HEK293T (cell line): ENCODE measurements around the gene JMJD6.

ENCODE experiments used
- ARNT ChIP-seq: fragments of 450-650 bp; IDR thresholded peaks from 2 replicates; pipeline ENCODE4 v1.6.1; 2017; ENCODE audit warnings: mild to moderate bottlenecking
- BHLHE40 ChIP-seq: fragments of 450-650 bp; IDR thresholded peaks from 2 replicates; pipeline ENCODE4 v1.6.1; 2016; ENCODE audit warnings: mild to moderate bottlenecking, moderate library complexity, borderline replicate concordance
- CTBP1 ChIP-seq: fragments of 450-650 bp; IDR thresholded peaks from 2 replicates; pipeline ENCODE4 v1.6.1; 2016; ENCODE audit warnings: borderline replicate concordance
- FOXK2 ChIP-seq: fragments of 450-650 bp; IDR thresholded peaks from 2 replicates; pipeline ENCODE4 v1.6.1; 2016; ENCODE audit warnings: mild to moderate bottlenecking
- HDGF ChIP-seq: fragments of 450-650 bp; IDR thresholded peaks from 2 replicates; pipeline ENCODE4 v1.6.1; 2017; ENCODE audit warnings: antibody characterized with exemption, borderline replicate concordance
- L3MBTL2 ChIP-seq: fragments of 450-650 bp; conservative IDR thresholded peaks from 2 replicates; pipeline ENCODE4 v1.6.1; 2016; ENCODE audit warnings: mild to moderate bottlenecking
- LEF1 ChIP-seq: fragments of 450-650 bp; IDR thresholded peaks from 2 replicates; pipeline ENCODE4 v1.6.1; 2017; ENCODE audit warnings: mild to moderate bottlenecking, borderline replicate concordance
- SP1 ChIP-seq: fragments of 450-650 bp; IDR thresholded peaks from 2 replicates; pipeline ENCODE4 v1.6.1; 2017
- TARDBP ChIP-seq: fragments of 450-650 bp; IDR thresholded peaks from 2 replicates; pipeline ENCODE4 v1.6.1; 2016
- ZNF384 ChIP-seq: fragments of 450-650 bp; IDR thresholded peaks from 2 replicates; pipeline ENCODE4 v1.6.1; 2016
- TF ChIP-seq, protein P1 (sequence below): fragments of 450-650 bp; IDR thresholded peaks from 2 replicates; pipeline ENCODE4 v1.6.1; 2016

- TF ChIP-seq LEF1 (no peak), ARNT (no peak), ZNF384 (no peak), BHLHE40 (no peak), FOXK2 (no peak), CTBP1 (no peak), SP1 (no peak), HDGF (no peak), L3MBTL2 (no peak), TARDBP (no peak)
- TF ChIP-seq, protein P1, sequence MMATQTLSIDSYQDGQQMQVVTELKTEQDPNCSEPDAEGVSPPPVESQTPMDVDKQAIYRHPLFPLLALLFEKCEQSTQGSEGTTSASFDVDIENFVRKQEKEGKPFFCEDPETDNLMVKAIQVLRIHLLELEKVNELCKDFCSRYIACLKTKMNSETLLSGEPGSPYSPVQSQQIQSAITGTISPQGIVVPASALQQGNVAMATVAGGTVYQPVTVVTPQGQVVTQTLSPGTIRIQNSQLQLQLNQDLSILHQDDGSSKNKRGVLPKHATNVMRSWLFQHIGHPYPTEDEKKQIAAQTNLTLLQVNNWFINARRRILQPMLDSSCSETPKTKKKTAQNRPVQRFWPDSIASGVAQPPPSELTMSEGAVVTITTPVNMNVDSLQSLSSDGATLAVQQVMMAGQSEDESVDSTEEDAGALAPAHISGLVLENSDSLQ: no peak
Measured at GRCh38 chr17:76679239-76679638, 47.2 kb downstream of the JMJD6 start.
